HepG2 (cell line): ENCODE results near the gene MVK. TPM values are rescaled to one million over a fixed set of nuclear protein-coding genes. Genes with fewer than 3 reads are reported as not detected.

ENCODE experiments used
- ATAC-seq: fragments of 200-7000 bp; cut with Tn5 transposase; 3 replicates; pipeline ENCODE4 v1.9.1; 2020; ENCODE audit warnings: mild to moderate bottlenecking, moderate library complexity
- BruUV-seq: library from RNA; stranded (reverse); fragments of 400-500 nt; replicated peaks from 2 replicates; lab custom pipeline; 2021; lab: Mats Ljungman, UMichigan
- CTCF ChIA-PET: fragments of 300-600 bp; formaldehyde crosslinking; extraction: SDS; loops from one replicate; lab custom pipeline; 2021; ENCODE audit warnings: low total read pairs, inconsistent platforms, low intra/inter-chr PET ratio; lab: Yijun Ruan, JAX
- POLR2A ChIA-PET: fragments of 350-600 bp; sonication (Branson Sonifier 250); formaldehyde crosslinking; loops from one replicate; lab custom pipeline; 2020; ENCODE audit warnings: antibody characterized with exemption, inconsistent platforms; lab: Yijun Ruan, JAX
- DNase-seq: peaks from one replicate; pipeline ENCODE4 v3.0.0-alpha.2; 2015; ENCODE audit warnings: low spot score
- FAIRE-seq: peaks from 3 replicates; lab custom pipeline; 2011; peaks lifted over from hg19 to GRCh38; lab: Jason Lieb, UNC
- H2AFZ ChIP-seq: one replicate; pipeline ENCODE4 v1.6.1; 2011; ENCODE audit warnings: low read length, inconsistent platforms
- H3K27ac ChIP-seq: fragments of 300-600 bp; 3 replicates; pipeline ENCODE4 v1.8.0; 2011; ENCODE audit warnings: mixed run types, mild to moderate bottlenecking, mixed read lengths, low read length, inconsistent platforms; ENCODE audit not compliant: insufficient read depth; ENCODE audit errors: extremely low read length
- H3K27me3 ChIP-seq, 2 experiments: fragments of 200-600 bp in 1 of 2; 2 replicates in 1 of 2; 3 replicates in 1 of 2; pipeline versions ENCODE4 v1.6.0 to v1.8.0; 2011; ENCODE audit warnings: low read length in 2 of 2, mild to moderate bottlenecking in 2 of 2, moderate library complexity in 2 of 2, inconsistent platforms in 1 of 2; ENCODE audit not compliant: insufficient read depth in 2 of 2, control insufficient read depth in 1 of 2
- H3K36me3 ChIP-seq, 2 experiments: fragments of 200-600 bp in 1 of 2; replicated peaks in 1 of 2; 2 replicates in 1 of 2; 3 replicates in 1 of 2; pipeline versions ENCODE4 v1.5.1 to v1.8.0; 2011; ENCODE audit warnings: low read length in 2 of 2, inconsistent platforms in 1 of 2; ENCODE audit not compliant: insufficient read depth in 2 of 2, control insufficient read depth in 1 of 2
- H3K4me1 ChIP-seq: 2 replicates; pipeline ENCODE4 v1.5.1; 2012; ENCODE audit warnings: low read length, inconsistent platforms; ENCODE audit not compliant: insufficient read depth
- H3K4me2 ChIP-seq: 2 replicates; pipeline ENCODE4 v1.6.0; 2011; ENCODE audit warnings: low read depth, low read length, inconsistent platforms
- H3K4me3 ChIP-seq, 3 experiments: fragments of 200-600 bp in 1 of 3; sonication (generic), shearing (Covaris generic) in 1 of 3; replicated peaks in 1 of 3; 2 replicates each; pipeline ENCODE4 v1.5.1; 2011 to 2016; ENCODE audit warnings: low read length in 3 of 3, inconsistent platforms in 2 of 3, low read depth in 2 of 3, mild to moderate bottlenecking in 2 of 3, control low read depth in 1 of 3, mixed read lengths in 1 of 3; ENCODE audit not compliant: insufficient read depth in 1 of 3
- H3K79me2 ChIP-seq: one replicate; pipeline ENCODE4 v1.6.1; 2011; ENCODE audit warnings: low read length, inconsistent platforms; ENCODE audit not compliant: insufficient read depth
- H3K9ac ChIP-seq: 2 replicates; pipeline ENCODE4 v1.6.0; 2011; ENCODE audit warnings: mild to moderate bottlenecking, low read depth, low read length, inconsistent platforms; ENCODE audit not compliant: insufficient read depth
- H3K9me3 ChIP-seq: 2 replicates; pipeline ENCODE4 v1.5.1; 2012; ENCODE audit warnings: mild to moderate bottlenecking, low read length
- H4K20me1 ChIP-seq: 2 replicates; pipeline ENCODE4 v1.6.0; 2011; ENCODE audit warnings: inconsistent platforms, mild to moderate bottlenecking, low read length, moderate library complexity; ENCODE audit not compliant: insufficient read depth
- DR1 ChIP-seq: sonication (generic); formaldehyde crosslinking; IDR thresholded peaks from 2 replicates; pipeline ENCODE4 v1.8.0; 2021; ENCODE audit warnings: mild to moderate bottlenecking, missing genetic modification reagents, inconsistent platforms
- GTF2F1 ChIP-seq: fragments of 150-350 bp; IDR thresholded peaks from 2 replicates; pipeline ENCODE4 v1.6.1; 2014; ENCODE audit warnings: low read length
- KLF13 ChIP-seq: sonication (generic); formaldehyde crosslinking; IDR thresholded peaks from 2 replicates; pipeline ENCODE4 v1.4.0; 2020; ENCODE audit warnings: mild to moderate bottlenecking, missing genetic modification reagents
- SRY ChIP-seq: sonication (generic); formaldehyde crosslinking; IDR thresholded peaks from 2 replicates; pipeline ENCODE4 v1.8.0; 2022; ENCODE audit warnings: mild to moderate bottlenecking, missing genetic modification reagents
- ZHX1 ChIP-seq: sonication (generic); formaldehyde crosslinking; IDR thresholded peaks from 2 replicates; pipeline ENCODE4 v1.8.1; 2022; ENCODE audit warnings: low read depth, mild to moderate bottlenecking, missing genetic modification reagents
- ZNF562 ChIP-seq: sonication (generic); formaldehyde crosslinking; IDR thresholded peaks from 2 replicates; pipeline ENCODE4 v1.8.0; 2022; ENCODE audit warnings: missing genetic modification reagents, borderline replicate concordance
- WGBS: methylation state at CpG from one replicate; pipeline ENCODE4 v1.1.6; 2017; ENCODE audit warnings: low lambda C conversion rate; 5-methylcytosine and 5-hydroxymethylcytosine counted together
- in situ Hi-C: cut with HindIII; loops from 2 replicates; pipeline ENCODE4 v1.10.0; 2017; ENCODE audit warnings: low pct_unique_long_range_greater_than_20kb; ENCODE audit not compliant: extremely low pct_ligation_motif_present
- intact Hi-C: fragments of 100-400 bp; cut with micrococcal nuclease; formaldehyde crosslinking; loops from one replicate; pipeline ENCODE4 v1.10.0; 2022; ENCODE audit not compliant: unreplicated experiment
- polyA plus RNA-seq, 8 experiments: library from polyadenylated mRNA; depleted of rRNA in 3 of 8; stranded (reverse) in 7 of 8; unstranded in 1 of 8; fragments of >200 nt; fragmentation: Illumina TruSeq in 4 of 8; extraction: Trizol in 4 of 8; gene quantifications; 2 replicates each; pipeline versions ENCODE4 v1.2.1 to v1.2.3, GENCODE V29; 2011 to 2016; ENCODE audit warnings: low read depth in 4 of 8, missing spikeins in 1 of 8, mixed read lengths in 1 of 8; ENCODE audit not compliant: insufficient read depth in 1 of 8
- total RNA-seq, 5 experiments: library from RNA; depleted of rRNA; stranded (reverse); fragments of >200 nt; fragmentation: Illumina TruSeq; extraction: Trizol; gene quantifications; 2 replicates each; pipeline ENCODE4 v1.2.3, GENCODE V29; 2016; ENCODE audit warnings: low read depth in 1 of 5
- TF ChIP-seq, protein P1 (sequence below): sonication (generic); formaldehyde crosslinking; IDR thresholded peaks from 2 replicates; pipeline ENCODE4 v1.5.0; 2020; ENCODE audit warnings: mild to moderate bottlenecking, missing genetic modification reagents, moderate library complexity
- TF ChIP-seq, protein P2 (sequence below): sonication (generic); formaldehyde crosslinking; IDR thresholded peaks from 2 replicates; pipeline ENCODE4 v1.4.0; 2020; ENCODE audit warnings: missing genetic modification reagents, borderline replicate concordance

Gene MVK
- total and polyA plus RNA-seq, 2 of the 13 experiments (the other 11 are each of a cell fraction or from before 2014, with no cell fraction given), result 11.6 to 66.9 TPM

DNA sequence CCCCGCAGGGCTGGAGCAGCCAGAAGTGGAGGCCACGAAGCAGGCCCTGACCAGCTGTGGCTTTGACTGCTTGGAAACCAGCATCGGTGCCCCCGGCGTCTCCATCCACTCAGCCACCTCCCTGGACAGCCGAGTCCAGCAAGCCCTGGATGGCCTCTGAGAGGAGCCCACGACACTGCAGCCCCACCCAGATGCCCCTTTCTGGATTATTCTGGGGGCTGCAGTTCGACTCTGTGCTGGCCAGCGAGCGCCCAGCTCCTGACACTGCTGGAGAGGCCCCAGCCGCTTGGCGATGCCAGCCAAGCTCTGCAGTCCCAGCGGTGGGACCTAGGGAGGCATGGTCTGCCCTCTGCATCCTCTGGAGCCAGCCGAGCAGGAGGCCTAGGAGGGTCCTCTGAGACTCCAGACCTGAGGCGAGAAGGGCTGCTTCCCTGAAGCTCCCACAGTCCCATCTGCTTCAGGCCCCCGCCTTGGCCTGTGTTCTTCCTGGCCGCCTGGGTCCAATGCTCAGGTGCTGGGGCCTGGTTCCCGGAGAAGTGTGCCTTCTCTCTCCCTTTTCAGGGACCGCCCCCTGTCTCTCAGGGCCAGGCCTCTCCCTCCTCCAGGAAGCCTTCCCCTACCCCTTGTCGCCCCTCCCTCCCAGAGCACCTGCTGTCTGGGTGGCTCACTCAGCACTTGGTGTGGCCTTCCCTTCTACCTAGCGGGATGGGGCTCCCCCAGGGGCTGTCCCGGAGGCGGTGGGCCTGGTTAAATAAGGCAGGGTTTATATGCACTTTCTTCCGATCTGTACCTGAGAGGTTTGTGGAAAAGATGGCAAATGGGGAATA is 23.0 kb downstream of the MVK start:
- WGBS, result 95% methylated on average over 8 of the region's 24 CpGs
- CTCF ChIA-PET, result interaction anchor here (1.5 to 3.3 kb wide), 2 partner anchors 16 to 178 kb away, joined by 7 to 31 read pairs; no protein-coding TSS in a partner anchor
- no TSS peak for BruUV-seq
- Histone ChIP-seq H3K79me2 (no peaks in the 10 kb centered on the region), H3K4me2 (no peak overlapping the region), H3K27ac (no peak overlapping the region), H3K4me1 (peaks cover 28% of the 10 kb centered on the region), H2AFZ (no peak overlapping the region), H4K20me1 (no peaks in the 10 kb centered on the region), H3K36me3 (peaks cover 4 to 23% of the 10 kb centered on the region in 2 experiments; a peak in 4 of 5 replicates), H3K9me3 (no peaks in the 10 kb centered on the region), H3K4me3 (no peak overlapping the region), H3K9ac (no peak overlapping the region), H3K27me3 (no peaks in the 10 kb centered on the region; a peak in 1 of 5 replicates)
- POLR2A ChIA-PET, result interaction anchor here (1.1 to 3.7 kb wide), 6 partner anchors 8 to 180 kb away, joined by 3 to 26 read pairs (median 11); partner anchors contain the start of genes MMAB and MVK
- ATAC-seq (no peak), DNase-seq (no peak), FAIRE-seq (no peak)
- in situ Hi-C loops, result loop anchor here (5.0 kb wide), 2 partner anchors 116 to 176 kb away; partner anchors contain the start of gene FAM222A
- intact Hi-C loops, result loop anchor here (1.0 to 5.0 kb wide), 3 partner anchors 79 to 179 kb away; no protein-coding TSS in a partner anchor
- TF ChIP-seq ZNF562 (no peak), GTF2F1 (no peak), KLF13 (no peak), ZHX1 (no peak), DR1 (CRISPR knock-in tag) (no peak), SRY (CRISPR knock-in tag) (no peak)
- TF ChIP-seq, protein P1, sequence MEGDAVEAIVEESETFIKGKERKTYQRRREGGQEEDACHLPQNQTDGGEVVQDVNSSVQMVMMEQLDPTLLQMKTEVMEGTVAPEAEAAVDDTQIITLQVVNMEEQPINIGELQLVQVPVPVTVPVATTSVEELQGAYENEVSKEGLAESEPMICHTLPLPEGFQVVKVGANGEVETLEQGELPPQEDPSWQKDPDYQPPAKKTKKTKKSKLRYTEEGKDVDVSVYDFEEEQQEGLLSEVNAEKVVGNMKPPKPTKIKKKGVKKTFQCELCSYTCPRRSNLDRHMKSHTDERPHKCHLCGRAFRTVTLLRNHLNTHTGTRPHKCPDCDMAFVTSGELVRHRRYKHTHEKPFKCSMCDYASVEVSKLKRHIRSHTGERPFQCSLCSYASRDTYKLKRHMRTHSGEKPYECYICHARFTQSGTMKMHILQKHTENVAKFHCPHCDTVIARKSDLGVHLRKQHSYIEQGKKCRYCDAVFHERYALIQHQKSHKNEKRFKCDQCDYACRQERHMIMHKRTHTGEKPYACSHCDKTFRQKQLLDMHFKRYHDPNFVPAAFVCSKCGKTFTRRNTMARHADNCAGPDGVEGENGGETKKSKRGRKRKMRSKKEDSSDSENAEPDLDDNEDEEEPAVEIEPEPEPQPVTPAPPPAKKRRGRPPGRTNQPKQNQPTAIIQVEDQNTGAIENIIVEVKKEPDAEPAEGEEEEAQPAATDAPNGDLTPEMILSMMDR (CRISPR knock-in tag), result no peak
- TF ChIP-seq, protein P2, sequence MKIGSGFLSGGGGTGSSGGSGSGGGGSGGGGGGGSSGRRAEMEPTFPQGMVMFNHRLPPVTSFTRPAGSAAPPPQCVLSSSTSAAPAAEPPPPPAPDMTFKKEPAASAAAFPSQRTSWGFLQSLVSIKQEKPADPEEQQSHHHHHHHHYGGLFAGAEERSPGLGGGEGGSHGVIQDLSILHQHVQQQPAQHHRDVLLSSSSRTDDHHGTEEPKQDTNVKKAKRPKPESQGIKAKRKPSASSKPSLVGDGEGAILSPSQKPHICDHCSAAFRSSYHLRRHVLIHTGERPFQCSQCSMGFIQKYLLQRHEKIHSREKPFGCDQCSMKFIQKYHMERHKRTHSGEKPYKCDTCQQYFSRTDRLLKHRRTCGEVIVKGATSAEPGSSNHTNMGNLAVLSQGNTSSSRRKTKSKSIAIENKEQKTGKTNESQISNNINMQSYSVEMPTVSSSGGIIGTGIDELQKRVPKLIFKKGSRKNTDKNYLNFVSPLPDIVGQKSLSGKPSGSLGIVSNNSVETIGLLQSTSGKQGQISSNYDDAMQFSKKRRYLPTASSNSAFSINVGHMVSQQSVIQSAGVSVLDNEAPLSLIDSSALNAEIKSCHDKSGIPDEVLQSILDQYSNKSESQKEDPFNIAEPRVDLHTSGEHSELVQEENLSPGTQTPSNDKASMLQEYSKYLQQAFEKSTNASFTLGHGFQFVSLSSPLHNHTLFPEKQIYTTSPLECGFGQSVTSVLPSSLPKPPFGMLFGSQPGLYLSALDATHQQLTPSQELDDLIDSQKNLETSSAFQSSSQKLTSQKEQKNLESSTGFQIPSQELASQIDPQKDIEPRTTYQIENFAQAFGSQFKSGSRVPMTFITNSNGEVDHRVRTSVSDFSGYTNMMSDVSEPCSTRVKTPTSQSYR, result no peak
